ENCODE measurements around the gene PFAS.
"Not testable (repeated sequence)": the region's sequence is repeated elsewhere in the genome, so short reads cannot be mapped to it uniquely, and the experiment has no call there.

DNA sequence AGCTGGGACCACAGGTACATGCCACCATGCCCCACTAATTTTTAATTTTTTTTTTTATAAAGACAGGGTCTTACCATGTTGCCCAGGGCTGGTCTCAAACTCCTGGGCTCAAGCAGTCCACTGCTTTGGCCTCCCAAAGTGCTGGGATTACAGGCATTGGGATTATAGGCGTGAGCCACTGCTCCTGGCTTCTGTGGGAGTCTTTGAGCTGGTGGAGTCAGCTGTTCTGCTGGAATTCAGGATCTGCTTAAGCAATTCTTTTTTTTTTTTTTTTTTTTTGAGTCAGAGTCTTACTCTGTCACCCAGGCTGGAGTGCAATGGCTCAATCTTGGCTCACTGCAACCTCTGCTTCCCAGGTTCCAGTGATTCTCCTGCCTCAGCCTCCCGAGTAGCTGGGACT is 2.3 kb downstream of the PFAS start:
- TF ChIP-seq, protein P1, sequence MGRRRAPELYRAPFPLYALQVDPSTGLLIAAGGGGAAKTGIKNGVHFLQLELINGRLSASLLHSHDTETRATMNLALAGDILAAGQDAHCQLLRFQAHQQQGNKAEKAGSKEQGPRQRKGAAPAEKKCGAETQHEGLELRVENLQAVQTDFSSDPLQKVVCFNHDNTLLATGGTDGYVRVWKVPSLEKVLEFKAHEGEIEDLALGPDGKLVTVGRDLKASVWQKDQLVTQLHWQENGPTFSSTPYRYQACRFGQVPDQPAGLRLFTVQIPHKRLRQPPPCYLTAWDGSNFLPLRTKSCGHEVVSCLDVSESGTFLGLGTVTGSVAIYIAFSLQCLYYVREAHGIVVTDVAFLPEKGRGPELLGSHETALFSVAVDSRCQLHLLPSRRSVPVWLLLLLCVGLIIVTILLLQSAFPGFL (CRISPR knock-in tag; IDR thresholded peaks at IDR 0.05; ENCODE audit: borderline replicate concordance), result not testable (repeated sequence)
- TF ChIP-seq ELF4 (CRISPR knock-in tag; IDR thresholded peaks at IDR 0.05; ENCODE audit: low read depth); SOX15 (CRISPR knock-in tag; IDR thresholded peaks at IDR 0.05); IRF2 (CRISPR knock-in tag; IDR thresholded peaks at IDR 0.05; ENCODE audit: borderline replicate concordance, low read depth); KAT7 (CRISPR knock-in tag; IDR thresholded peaks at IDR 0.05; ENCODE audit: borderline replicate concordance): not testable (repeated sequence)
- TF ChIP-seq, protein P2, sequence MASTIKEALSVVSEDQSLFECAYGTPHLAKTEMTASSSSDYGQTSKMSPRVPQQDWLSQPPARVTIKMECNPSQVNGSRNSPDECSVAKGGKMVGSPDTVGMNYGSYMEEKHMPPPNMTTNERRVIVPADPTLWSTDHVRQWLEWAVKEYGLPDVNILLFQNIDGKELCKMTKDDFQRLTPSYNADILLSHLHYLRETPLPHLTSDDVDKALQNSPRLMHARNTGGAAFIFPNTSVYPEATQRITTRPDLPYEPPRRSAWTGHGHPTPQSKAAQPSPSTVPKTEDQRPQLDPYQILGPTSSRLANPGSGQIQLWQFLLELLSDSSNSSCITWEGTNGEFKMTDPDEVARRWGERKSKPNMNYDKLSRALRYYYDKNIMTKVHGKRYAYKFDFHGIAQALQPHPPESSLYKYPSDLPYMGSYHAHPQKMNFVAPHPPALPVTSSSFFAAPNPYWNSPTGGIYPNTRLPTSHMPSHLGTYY (CRISPR knock-in tag; IDR thresholded peaks at IDR 0.05), result not testable (repeated sequence)
- TF ChIP-seq, protein P3, sequence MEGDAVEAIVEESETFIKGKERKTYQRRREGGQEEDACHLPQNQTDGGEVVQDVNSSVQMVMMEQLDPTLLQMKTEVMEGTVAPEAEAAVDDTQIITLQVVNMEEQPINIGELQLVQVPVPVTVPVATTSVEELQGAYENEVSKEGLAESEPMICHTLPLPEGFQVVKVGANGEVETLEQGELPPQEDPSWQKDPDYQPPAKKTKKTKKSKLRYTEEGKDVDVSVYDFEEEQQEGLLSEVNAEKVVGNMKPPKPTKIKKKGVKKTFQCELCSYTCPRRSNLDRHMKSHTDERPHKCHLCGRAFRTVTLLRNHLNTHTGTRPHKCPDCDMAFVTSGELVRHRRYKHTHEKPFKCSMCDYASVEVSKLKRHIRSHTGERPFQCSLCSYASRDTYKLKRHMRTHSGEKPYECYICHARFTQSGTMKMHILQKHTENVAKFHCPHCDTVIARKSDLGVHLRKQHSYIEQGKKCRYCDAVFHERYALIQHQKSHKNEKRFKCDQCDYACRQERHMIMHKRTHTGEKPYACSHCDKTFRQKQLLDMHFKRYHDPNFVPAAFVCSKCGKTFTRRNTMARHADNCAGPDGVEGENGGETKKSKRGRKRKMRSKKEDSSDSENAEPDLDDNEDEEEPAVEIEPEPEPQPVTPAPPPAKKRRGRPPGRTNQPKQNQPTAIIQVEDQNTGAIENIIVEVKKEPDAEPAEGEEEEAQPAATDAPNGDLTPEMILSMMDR (IDR thresholded peaks at IDR 0.05), result not testable (repeated sequence)
- TF ChIP-seq, protein P4, sequence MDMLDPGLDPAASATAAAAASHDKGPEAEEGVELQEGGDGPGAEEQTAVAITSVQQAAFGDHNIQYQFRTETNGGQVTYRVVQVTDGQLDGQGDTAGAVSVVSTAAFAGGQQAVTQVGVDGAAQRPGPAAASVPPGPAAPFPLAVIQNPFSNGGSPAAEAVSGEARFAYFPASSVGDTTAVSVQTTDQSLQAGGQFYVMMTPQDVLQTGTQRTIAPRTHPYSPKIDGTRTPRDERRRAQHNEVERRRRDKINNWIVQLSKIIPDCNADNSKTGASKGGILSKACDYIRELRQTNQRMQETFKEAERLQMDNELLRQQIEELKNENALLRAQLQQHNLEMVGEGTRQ (CRISPR knock-in tag; IDR thresholded peaks at IDR 0.05), result not testable (repeated sequence)
- TF ChIP-seq, protein P5, sequence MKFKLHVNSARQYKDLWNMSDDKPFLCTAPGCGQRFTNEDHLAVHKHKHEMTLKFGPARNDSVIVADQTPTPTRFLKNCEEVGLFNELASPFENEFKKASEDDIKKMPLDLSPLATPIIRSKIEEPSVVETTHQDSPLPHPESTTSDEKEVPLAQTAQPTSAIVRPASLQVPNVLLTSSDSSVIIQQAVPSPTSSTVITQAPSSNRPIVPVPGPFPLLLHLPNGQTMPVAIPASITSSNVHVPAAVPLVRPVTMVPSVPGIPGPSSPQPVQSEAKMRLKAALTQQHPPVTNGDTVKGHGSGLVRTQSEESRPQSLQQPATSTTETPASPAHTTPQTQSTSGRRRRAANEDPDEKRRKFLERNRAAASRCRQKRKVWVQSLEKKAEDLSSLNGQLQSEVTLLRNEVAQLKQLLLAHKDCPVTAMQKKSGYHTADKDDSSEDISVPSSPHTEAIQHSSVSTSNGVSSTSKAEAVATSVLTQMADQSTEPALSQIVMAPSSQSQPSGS (CRISPR knock-in tag; IDR thresholded peaks at IDR 0.05; ENCODE audit: borderline replicate concordance, low read depth), result not testable (repeated sequence)
- TF ChIP-seq, protein P6, sequence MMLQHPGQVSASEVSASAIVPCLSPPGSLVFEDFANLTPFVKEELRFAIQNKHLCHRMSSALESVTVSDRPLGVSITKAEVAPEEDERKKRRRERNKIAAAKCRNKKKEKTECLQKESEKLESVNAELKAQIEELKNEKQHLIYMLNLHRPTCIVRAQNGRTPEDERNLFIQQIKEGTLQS (CRISPR knock-in tag; conservative IDR thresholded peaks at IDR 0.05), result not testable (repeated sequence)

Data from WTC11 (cell line).